ENCODE measurements around the gene RBPJL. TPM values are rescaled to one million over a fixed set of nuclear protein-coding genes. Genes with fewer than 3 reads are reported as not detected.
A peak's percentile ranks its signal among the peaks of the same experiment; 100 is the strongest.

Gene RBPJL
- total and polyA plus RNA-seq, 2 of the 13 experiments (the other 11 are each of a cell fraction or from before 2014, with no cell fraction given), result not detected

DNA sequence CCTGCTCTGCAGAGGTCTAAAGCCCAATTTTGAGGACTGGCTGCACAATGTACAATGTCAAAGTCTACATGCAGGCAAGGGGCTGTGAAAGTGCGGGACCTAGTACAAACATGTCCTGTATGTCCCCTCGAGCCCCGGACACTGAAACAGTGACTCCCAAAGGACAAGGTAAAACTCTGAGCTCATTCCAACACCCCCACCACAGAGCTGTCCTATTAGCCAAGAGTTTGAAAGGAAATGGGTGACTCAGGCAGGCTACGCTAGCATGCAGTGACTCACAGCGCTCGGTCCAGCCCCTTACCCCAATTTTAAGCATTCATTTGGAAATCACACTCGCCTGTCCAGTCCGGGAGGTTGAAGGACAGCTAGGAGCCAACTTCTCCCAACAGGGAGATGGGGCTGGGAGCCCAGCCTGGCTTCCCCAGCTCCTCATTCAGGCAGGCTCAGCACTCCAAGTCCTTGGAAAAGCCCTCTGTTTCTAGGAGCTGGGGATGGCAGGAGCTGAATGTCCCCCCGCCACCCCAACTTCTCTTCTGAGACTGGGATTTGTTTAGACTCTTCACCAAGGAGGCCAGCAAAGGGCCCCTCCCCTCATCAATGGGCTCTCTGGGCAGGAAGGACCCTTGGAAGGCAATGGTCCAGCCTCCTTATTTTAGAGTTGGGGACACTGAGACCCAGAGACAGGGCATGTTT is 37.7 kb downstream of the RBPJL start (continued):
- TF ChIP-seq ZNF747 (CRISPR knock-in tag; IDR thresholded peaks at IDR 0.05; ENCODE audit: borderline replicate concordance), result peak; percentile 0; the same call in 1 of the 2 replicates
- TF ChIP-seq ZNF350 (CRISPR knock-in tag; IDR thresholded peaks at IDR 0.05; ENCODE audit: borderline replicate concordance, low read depth), result no peak; the same call in 1 of the 2 replicates
- TF ChIP-seq, protein P1, sequence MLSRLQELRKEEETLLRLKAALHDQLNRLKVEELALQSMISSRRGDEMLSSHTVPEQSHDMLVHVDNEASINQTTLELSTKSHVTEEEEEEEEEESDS (CRISPR knock-in tag; IDR thresholded peaks at IDR 0.05; ENCODE audit: borderline replicate concordance), result 0 out of 2 replicates have a peak, but pooled peaks have one; percentile 44
- 0 out of 2 replicates have a peak, but pooled peaks have one; percentile 26 for TF ChIP-seq ZNF235 (CRISPR knock-in tag; IDR thresholded peaks at IDR 0.05; ENCODE audit: borderline replicate concordance)
- TF ChIP-seq ZNF788 (CRISPR knock-in tag; IDR thresholded peaks at IDR 0.05; ENCODE audit: borderline replicate concordance), result peak; percentile 26; the same call in 1 of the 2 replicates
- TF ChIP-seq ZFY (CRISPR knock-in tag; IDR thresholded peaks at IDR 0.05), result no peak; the same call in 1 of the 2 replicates
- TF ChIP-seq, protein P2, sequence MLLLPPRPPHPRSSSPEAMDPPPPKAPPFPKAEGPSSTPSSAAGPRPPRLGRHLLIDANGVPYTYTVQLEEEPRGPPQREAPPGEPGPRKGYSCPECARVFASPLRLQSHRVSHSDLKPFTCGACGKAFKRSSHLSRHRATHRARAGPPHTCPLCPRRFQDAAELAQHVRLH (CRISPR knock-in tag; IDR thresholded peaks at IDR 0.05; ENCODE audit: borderline replicate concordance, low read depth), result peak; percentile 72; the same call in 1 of the 2 replicates
- TF ChIP-seq YEATS4 (CRISPR knock-in tag; IDR thresholded peaks at IDR 0.05; ENCODE audit: borderline replicate concordance), result 0 out of 2 replicates have a peak, but pooled peaks have one; percentile 18
- TF ChIP-seq ASH2L (IDR thresholded peaks at IDR 0.05; ENCODE audit: insufficient read length, low read depth, low read length), result no peak
- TF ChIP-seq, protein P3, sequence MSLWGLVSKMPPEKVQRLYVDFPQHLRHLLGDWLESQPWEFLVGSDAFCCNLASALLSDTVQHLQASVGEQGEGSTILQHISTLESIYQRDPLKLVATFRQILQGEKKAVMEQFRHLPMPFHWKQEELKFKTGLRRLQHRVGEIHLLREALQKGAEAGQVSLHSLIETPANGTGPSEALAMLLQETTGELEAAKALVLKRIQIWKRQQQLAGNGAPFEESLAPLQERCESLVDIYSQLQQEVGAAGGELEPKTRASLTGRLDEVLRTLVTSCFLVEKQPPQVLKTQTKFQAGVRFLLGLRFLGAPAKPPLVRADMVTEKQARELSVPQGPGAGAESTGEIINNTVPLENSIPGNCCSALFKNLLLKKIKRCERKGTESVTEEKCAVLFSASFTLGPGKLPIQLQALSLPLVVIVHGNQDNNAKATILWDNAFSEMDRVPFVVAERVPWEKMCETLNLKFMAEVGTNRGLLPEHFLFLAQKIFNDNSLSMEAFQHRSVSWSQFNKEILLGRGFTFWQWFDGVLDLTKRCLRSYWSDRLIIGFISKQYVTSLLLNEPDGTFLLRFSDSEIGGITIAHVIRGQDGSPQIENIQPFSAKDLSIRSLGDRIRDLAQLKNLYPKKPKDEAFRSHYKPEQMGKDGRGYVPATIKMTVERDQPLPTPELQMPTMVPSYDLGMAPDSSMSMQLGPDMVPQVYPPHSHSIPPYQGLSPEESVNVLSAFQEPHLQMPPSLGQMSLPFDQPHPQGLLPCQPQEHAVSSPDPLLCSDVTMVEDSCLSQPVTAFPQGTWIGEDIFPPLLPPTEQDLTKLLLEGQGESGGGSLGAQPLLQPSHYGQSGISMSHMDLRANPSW (CRISPR knock-in tag; IDR thresholded peaks at IDR 0.05; ENCODE audit: borderline replicate concordance), result peak; percentile 22; the same call in 1 of the 2 replicates
- TF ChIP-seq SALL1 (CRISPR knock-in tag; IDR thresholded peaks at IDR 0.05), result peak; percentile 76
- TF ChIP-seq ZNF746 (CRISPR knock-in tag; IDR thresholded peaks at IDR 0.05), result peak; percentile 70
- 0 out of 2 replicates have a peak, but pooled peaks have one; percentile 0 for TF ChIP-seq U2AF2 (IDR thresholded peaks at IDR 0.05; ENCODE audit: low read depth, low read length)
- no peak; the same call in 1 of the 2 replicates for TF ChIP-seq ZNF768 (CRISPR knock-in tag; IDR thresholded peaks at IDR 0.05)
- TF ChIP-seq ZNF678 (CRISPR knock-in tag; IDR thresholded peaks at IDR 0.05), result 0 out of 2 replicates have a peak, but pooled peaks have one; percentile 80
- TF ChIP-seq, protein P4, sequence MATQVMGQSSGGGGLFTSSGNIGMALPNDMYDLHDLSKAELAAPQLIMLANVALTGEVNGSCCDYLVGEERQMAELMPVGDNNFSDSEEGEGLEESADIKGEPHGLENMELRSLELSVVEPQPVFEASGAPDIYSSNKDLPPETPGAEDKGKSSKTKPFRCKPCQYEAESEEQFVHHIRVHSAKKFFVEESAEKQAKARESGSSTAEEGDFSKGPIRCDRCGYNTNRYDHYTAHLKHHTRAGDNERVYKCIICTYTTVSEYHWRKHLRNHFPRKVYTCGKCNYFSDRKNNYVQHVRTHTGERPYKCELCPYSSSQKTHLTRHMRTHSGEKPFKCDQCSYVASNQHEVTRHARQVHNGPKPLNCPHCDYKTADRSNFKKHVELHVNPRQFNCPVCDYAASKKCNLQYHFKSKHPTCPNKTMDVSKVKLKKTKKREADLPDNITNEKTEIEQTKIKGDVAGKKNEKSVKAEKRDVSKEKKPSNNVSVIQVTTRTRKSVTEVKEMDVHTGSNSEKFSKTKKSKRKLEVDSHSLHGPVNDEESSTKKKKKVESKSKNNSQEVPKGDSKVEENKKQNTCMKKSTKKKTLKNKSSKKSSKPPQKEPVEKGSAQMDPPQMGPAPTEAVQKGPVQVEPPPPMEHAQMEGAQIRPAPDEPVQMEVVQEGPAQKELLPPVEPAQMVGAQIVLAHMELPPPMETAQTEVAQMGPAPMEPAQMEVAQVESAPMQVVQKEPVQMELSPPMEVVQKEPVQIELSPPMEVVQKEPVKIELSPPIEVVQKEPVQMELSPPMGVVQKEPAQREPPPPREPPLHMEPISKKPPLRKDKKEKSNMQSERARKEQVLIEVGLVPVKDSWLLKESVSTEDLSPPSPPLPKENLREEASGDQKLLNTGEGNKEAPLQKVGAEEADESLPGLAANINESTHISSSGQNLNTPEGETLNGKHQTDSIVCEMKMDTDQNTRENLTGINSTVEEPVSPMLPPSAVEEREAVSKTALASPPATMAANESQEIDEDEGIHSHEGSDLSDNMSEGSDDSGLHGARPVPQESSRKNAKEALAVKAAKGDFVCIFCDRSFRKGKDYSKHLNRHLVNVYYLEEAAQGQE (IDR thresholded peaks at IDR 0.05; ENCODE audit: borderline replicate concordance in 1 of 2, low read depth in 1 of 2, low read length in 2 of 2), result no peak

Data from HepG2 (cell line).